ENCODE measurements around the gene ARID3A.
A peak's percentile ranks its signal among the peaks of the same experiment; 100 is the strongest.

Gene ARID3A

GRCh38 chr19:963486-963951 is 37.7 kb downstream of the ARID3A start:
- DNase-seq: no peak

GRCh38 chr19:964116-964520 is 38.3 kb downstream of the ARID3A start:
- no peak for DNase-seq

- DNase-seq: peak; percentile 30
Measured at GRCh38 chr19:964761-965694, 39.2 kb downstream of the ARID3A start.

GRCh38 chr19:966485-967088 is 40.8 kb downstream of the ARID3A start:
- no peak for DNase-seq

GRCh38 chr19:970695-971094 is 44.9 kb downstream of the ARID3A start:
- DNase-seq: no peak

GRCh38 chr19:971795-972194 is 46.0 kb downstream of the ARID3A start:
- no peak for DNase-seq

- no peak for DNase-seq
Measured at GRCh38 chr19:972281-972680, 46.4 kb downstream of the ARID3A start.

GRCh38 chr19:973726-974563 is 48.1 kb downstream of the ARID3A start:
- no peak for DNase-seq

GRCh38 chr19:974564-975257 is 48.9 kb downstream of the ARID3A start:
- DNase-seq: no peak

- no peak for DNase-seq
Measured at GRCh38 chr19:976476-976875, 50.6 kb downstream of the ARID3A start.

- DNase-seq: no peak
Measured at GRCh38 chr19:977058-977464, 51.2 kb downstream of the ARID3A start.

- no peak for DNase-seq
Measured at GRCh38 chr19:979318-979741, 53.5 kb downstream of the ARID3A start.

- DNase-seq: no peak
Measured at GRCh38 chr19:980133-980998, 54.5 kb downstream of the ARID3A start.

- DNase-seq: peak; percentile 52
Measured at GRCh38 chr19:982567-983170, 56.8 kb downstream of the ARID3A start.

GRCh38 chr19:984165-984967 is 58.5 kb downstream of the ARID3A start, which contains the start of gene WDR18:
WDR18 (plus strand) TSS chr19:984345; CDS start chr19:984354, 9 bp downstream.
- peak; percentile 89 for DNase-seq

GRCh38 chr19:986083-986482 is 60.2 kb downstream of the ARID3A start:
- no peak for DNase-seq

- DNase-seq: no peak
Measured at GRCh38 chr19:988081-988480, 62.2 kb downstream of the ARID3A start.

- DNase-seq: no peak
Measured at GRCh38 chr19:988510-988909, 62.7 kb downstream of the ARID3A start.

- DNase-seq: no peak
Measured at GRCh38 chr19:989381-990081, 63.7 kb downstream of the ARID3A start.

All from fibroblast of skin of right biceps (primary cell).